NCI-H1417 (cell line): ENCODE measurements around the gene CYGB.

ENCODE experiments used
- DNase-seq, 3 experiments: peaks; one replicate each; lab custom pipeline; 2025; lab: John Stamatoyannopoulos, UW

CYGB gene

DNA sequence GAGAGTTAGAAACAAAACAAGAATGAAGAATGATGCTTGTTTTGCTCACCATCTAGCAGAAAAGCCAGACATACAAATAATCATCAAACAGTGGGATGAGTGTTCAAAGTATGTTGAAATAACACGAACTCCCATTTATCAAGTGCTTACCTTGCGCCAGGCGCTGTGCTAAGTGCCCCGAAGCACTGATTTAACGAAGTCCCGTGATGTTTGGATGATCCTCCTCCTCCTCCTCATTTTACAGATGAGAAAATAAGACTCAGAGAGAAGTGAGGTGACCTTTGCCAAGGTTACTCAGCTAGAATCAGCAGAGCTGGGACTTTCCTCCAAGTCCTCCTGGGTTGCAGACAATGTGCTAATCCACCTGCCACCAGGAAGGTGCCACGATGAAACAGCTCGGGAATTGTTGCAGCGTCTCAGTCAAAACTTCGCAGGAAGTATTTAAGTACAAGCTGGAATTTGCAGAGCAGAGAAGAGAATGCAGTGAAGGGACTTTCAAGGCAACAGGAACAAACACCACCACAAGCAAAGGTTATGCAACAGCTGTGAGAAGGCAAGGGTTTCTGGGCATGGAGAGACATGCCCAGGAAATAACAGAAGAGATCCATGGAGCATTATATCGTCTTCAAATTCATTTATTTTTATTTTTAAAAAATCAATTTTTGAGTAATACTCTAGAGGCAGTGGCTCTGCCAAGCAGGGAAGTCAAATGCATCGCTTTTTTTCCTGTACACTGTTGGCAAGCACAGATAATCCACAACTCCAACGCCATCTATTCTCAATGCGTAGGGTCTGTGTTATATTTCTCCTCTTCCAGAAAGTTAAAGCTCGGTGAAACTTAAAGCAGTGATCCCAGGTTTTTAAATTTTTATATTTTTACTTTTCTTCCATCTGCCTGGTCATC lies 13.5 kb upstream of the CYGB start:
- DNase-seq, result peak in 2 of 3 experiments; percentile 34 to 42

GRCh38 chr17:76549539-76549938 lies 12.0 kb upstream of the CYGB start:
- DNase-seq, result no peak

DNA sequence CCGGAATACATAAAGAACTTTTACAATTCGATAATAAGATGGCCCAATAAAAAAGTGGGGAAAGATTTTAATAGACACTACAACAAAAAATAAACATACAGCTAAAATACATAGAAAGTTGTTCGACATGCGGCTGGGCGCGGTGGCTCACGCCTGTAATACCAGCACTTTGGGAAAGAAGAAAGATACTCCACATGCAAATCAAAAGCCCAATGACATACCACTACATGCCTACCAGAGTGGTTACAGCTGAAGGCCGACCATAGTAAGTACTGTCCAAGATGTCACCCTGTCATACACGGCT lies 11.7 kb upstream of the CYGB start:
- DNase-seq, result no peak

- no peak for DNase-seq
Observed at GRCh38 chr17:76548378-76549214, 11.1 kb upstream of the CYGB start.

- no peak for DNase-seq
Observed at GRCh38 chr17:76547642-76548202, 10.2 kb upstream of the CYGB start.

- DNase-seq, result peak; percentile 27 to 62 (median 50)
Observed at GRCh38 chr17:76547183-76547641, 9.7 kb upstream of the CYGB start.

DNA sequence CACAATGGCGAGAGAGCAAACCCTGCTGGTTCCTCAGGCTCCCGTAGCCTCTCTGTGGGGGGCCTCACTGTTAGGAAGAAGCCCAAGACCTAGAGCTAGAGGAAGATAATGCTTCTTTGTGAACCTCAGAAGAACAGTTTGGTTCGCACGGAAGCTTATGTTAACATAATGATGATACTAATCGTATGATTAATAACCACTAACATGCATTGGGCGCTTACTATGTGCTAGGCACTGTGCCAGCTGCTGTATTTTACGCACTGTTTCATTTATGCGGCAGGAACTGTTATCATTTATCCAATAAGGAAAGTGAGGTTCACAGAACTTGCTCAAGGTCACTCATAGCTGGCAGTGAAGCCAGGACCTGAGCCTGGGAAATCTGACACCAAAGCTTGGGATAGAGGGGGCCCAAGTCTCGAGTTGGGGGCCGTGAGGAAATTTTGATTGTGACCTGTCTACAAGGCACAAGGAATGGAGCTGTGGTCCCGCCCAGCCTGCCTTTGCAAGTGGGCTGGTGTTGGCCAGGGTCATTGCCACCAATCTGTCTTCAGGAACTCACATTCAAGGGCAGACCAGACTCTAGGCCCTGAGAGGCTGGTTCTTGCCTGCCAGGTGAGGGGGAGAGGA lies 9.2 kb upstream of the CYGB start:
- DNase-seq, result no peak

DNA sequence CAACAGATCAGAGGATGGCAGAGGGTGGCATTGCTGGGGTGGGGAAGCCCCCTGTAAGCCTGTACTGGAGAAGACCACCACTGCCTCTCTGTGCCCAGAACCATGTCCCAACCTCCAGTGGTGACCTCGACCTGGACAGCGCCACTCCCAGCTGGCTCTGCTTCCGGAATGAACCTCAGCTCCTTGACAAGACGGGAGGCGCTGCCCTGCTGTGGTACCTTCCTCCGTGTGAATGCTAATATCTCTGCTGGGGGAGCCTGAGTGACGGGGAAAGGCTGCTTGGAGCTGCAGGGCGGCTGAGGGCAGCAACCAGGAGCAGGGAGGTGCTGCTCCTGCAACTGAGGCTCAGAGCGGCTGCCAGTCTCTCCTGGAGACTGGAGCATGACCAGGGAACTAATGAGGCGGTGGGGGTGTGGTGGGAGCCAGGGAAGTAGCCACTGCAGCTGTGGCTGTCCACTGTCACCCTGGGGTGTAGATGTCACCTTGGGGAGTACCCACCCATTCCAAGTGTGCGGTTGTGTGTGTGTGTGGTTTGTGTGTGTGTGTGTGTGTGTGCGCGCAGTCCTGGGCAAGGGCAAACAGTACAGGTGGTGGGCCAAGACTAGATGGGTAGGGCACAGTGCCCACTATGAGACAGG lies 8.5 kb upstream of the CYGB start:
- no peak for DNase-seq

GRCh38 chr17:76544546-76545365 lies 7.2 kb upstream of the CYGB start:
- DNase-seq, result peak in 1 of 3 experiments; percentile 40

GRCh38 chr17:76543826-76544545 lies 6.5 kb upstream of the CYGB start:
- DNase-seq, result peak; percentile 10 to 61 (median 52)

DNA sequence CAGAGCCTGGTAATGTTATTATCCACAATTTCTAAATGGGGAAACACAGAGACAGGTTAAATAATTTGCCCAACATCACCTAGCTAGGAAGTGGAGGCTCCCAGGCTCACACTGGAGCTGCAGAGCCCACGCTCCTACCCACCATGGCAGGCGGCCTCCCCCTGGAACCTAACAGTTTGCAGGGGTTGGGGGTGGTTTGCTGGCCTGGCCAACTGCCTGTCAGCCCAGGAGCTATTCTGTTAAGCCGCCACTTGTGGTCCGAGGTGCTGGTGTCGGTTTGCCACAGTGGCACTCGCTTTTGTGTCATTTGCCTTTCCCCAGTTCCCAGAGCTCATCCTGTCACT lies 5.9 kb upstream of the CYGB start:
- no peak for DNase-seq

DNA sequence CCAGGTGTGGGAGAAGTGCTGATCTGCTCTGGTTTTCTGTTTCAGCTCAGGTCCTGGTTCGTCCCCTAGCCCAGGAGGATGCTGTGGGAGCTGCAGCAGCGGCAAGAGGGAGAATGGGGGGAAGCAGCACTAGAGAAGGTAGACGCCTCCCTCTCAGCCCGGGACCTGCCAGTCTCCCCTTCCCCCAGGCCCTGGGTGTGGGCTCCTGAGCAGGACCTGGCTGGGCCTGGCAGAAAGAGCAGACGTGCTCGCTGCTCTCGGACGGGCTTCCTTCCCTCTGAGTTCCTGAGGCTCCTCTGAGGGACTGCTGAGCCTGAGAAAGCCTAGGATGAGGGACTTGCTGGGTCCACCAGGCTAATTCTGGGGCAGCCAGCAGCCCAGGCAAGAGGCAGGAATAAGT lies 5.5 kb upstream of the CYGB start:
- no peak for DNase-seq

GRCh38 chr17:76542566-76542971 lies 5.1 kb upstream of the CYGB start:
- no peak for DNase-seq

DNA sequence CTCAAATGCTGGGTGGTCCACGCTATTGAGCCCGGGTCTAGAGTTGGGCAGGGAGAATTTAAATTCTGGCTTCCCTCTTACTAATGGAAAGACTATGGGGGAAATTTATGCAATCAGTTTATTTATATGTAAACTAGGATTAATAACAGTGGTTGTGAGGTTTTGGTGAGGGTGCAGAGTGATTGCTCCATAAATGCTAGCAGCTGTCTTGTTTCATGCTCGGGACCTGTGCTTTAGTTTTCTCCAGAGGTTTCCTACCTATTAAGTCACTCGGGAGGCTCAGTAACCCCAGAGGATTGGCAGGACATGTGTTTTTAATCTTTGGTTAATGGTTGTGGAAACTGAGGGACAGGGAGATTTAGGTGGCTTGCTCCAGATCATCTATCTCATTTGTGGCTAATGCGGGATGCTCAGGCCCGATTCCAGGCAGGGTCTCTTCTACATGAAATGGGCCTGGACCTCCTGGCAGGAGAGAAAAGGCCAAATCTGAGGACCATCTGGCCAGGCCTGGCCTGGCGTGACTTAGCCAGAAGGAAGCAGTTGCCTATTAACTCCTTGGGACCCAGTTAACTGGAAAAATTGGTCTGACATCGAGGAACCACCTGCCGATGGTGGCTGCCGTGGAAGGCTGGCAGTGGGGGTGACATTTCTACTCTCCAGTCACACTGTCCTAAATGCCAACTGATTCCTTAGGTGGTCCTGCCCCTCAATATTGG lies 4.4 kb upstream of the CYGB start:
- DNase-seq, result no peak

DNA sequence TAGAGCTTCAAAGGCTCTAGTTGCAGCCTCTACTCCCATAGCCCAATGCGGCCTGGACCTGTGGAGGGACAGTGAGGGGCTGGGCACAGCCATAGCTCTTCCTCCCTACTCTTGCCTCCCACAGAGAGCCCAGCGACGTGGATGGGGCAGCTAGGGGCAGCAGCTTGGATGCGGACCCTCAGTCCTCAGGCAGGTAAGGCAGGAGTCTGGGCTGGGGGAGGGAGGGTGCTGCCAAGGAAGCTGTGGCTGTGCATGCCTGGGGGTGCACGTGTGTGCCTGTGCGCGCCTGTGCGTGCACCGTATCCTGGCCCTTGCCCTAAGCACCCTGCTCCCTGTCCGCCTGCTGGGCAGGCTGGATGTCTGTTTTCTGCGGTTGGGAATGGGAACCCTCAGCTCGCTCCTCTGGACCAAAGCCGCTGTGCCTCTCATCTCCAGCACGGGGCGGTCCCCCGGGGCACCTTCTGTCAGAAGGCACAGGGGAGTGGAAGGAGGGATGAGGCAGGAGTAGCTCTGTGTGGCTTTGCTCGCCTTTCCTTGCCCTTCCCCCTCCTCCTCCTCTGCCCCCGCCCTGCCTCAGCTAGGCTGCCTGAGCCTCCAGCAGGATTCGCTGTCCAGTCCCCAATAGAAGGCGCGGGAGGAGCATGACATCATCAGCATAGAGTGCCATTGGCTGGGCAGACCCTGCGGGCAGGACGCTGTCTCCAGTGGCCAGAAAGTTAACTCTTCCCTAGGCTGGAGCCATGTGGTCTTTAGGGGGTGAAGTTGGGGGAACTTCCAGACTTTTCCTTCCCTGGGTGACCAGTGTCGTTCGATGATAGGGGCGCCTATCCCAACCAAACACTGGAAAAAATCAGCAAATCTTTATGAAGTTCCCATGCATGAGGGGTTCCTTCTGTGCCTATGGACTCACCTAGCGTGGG lies 3.1 kb upstream of the CYGB start:
- DNase-seq, result peak; percentile 86 to 93 (median 86)

- no peak for DNase-seq
Observed at GRCh38 chr17:76539631-76540271, 2.2 kb upstream of the CYGB start, which contains the start of gene PRCD. TSS of gene PRCD (plus strand) at chr17:76540044. CDS start at chr17:76540142, 98 bp downstream.

- DNase-seq, result no peak
Observed at GRCh38 chr17:76538941-76539570, 1.5 kb upstream of the CYGB start.
